ENCODE results near the gene MICB. TPM values are rescaled to one million over a fixed set of nuclear protein-coding genes. Genes with fewer than 3 reads are reported as not detected.

Gene MICB
- total RNA-seq, 1 experiment from 2014 or later: 21.7 TPM

DNA sequence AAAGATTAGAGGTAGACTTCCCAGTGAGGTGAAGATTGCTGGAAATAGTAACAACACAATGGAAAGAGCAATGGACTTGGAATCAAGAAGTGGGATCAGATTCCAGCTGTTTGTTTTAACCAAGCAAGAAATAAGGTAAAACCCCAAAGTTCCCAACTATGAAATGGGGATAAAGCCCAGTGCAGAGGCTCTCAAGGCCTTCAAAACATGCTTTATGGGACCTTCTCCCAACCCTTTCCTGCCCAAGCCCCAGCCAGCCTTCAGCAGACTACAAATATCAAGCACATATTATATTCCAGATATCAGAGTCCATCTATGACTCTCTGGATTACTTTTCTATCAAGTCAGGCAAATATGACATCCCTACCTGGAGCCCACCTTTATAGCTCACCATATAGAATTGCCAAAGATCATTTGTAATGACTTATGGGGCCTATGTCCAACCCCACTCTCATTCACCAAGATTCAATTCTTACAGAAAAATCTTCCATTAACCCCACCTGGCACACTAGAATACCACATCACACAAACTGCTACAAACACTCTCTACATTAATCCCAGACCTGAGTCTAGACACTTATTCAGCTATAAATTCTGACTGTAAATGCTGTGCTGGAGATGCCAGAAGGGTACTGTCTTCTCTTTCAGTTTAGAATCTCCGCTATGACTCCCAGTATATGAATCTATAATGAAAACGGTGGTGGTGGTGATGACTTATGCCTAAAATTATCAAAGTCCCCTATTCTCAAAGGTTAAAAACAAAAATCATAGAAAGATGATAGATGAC lies 37.8 kb downstream of the MICB start:
- Histone ChIP-seq H3K9me2 (ENCODE audit: insufficient read depth) (no peaks in the 10 kb centered on the region), H3K4me2 (ENCODE audit: low read length) (no peak overlapping the region), H3K79me2 (ENCODE audit: insufficient read depth, low read length) (peaks cover 83% of the 10 kb centered on the region), H3K27me3 (ENCODE audit: insufficient read depth, low read length) (no peaks in the 10 kb centered on the region), H3K36me3 (ENCODE audit: control insufficient read depth in 1 of 2, insufficient read depth in 2 of 2, low read length in 2 of 2) (peaks cover 82 to 92% of the 10 kb centered on the region in 2 experiments), H3K4me3 (replicated peaks in 1 of 2; ENCODE audit: low read depth in 1 of 2, low read length in 2 of 2) (no peak overlapping the region), H3K9ac (ENCODE audit: low read length) (no peak overlapping the region), H3K4me1 (ENCODE audit: control insufficient read depth in 1 of 2, insufficient read depth in 2 of 2, low read length in 2 of 2) (peaks cover 6 to 17% of the 10 kb centered on the region in 2 experiments), H3K27ac (ENCODE audit: low read depth, low read length) (no peak overlapping the region), H4K20me1 (ENCODE audit: insufficient read depth) (peaks cover 42% of the 10 kb centered on the region; the same call in 1 of the 2 replicates), H3K9me3 (ENCODE audit: control insufficient read depth in 1 of 2, insufficient read depth in 1 of 2, low read depth in 1 of 2, low read length in 2 of 2) (no peaks in the 10 kb centered on the region), H2AFZ (ENCODE audit: low read depth, low read length, poor library complexity, severe bottlenecking) (no peak overlapping the region)
- intact Hi-C loops (cut with micrococcal nuclease): no loop called here
- POLR2A ChIA-PET: interaction anchor here (0.6 kb wide), 1 partner anchor 487 kb away, joined by 3 read pairs; no protein-coding TSS in a partner anchor
- CTCF ChIA-PET: no interaction called here
- TF ChIP-seq, protein P1, sequence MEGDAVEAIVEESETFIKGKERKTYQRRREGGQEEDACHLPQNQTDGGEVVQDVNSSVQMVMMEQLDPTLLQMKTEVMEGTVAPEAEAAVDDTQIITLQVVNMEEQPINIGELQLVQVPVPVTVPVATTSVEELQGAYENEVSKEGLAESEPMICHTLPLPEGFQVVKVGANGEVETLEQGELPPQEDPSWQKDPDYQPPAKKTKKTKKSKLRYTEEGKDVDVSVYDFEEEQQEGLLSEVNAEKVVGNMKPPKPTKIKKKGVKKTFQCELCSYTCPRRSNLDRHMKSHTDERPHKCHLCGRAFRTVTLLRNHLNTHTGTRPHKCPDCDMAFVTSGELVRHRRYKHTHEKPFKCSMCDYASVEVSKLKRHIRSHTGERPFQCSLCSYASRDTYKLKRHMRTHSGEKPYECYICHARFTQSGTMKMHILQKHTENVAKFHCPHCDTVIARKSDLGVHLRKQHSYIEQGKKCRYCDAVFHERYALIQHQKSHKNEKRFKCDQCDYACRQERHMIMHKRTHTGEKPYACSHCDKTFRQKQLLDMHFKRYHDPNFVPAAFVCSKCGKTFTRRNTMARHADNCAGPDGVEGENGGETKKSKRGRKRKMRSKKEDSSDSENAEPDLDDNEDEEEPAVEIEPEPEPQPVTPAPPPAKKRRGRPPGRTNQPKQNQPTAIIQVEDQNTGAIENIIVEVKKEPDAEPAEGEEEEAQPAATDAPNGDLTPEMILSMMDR (IDR thresholded peaks at IDR 0.05 in 2 of 3, conservative IDR thresholded peaks at IDR 0.05 in 1 of 3; ENCODE audit: borderline replicate concordance in 1 of 3, insufficient read depth in 1 of 3, low read depth in 2 of 3, low read length in 2 of 3): no peak
- TF ChIP-seq EGR1 (IDR thresholded peaks at IDR 0.05; ENCODE audit: low read depth) (no peak), SIN3A (IDR thresholded peaks at IDR 0.05; ENCODE audit: low read depth) (no peak), YY1 (IDR thresholded peaks at IDR 0.05; ENCODE audit: extremely low read depth, insufficient replicate concordance, low read depth, low read length) (no peak)
- TF ChIP-seq, protein P2, sequence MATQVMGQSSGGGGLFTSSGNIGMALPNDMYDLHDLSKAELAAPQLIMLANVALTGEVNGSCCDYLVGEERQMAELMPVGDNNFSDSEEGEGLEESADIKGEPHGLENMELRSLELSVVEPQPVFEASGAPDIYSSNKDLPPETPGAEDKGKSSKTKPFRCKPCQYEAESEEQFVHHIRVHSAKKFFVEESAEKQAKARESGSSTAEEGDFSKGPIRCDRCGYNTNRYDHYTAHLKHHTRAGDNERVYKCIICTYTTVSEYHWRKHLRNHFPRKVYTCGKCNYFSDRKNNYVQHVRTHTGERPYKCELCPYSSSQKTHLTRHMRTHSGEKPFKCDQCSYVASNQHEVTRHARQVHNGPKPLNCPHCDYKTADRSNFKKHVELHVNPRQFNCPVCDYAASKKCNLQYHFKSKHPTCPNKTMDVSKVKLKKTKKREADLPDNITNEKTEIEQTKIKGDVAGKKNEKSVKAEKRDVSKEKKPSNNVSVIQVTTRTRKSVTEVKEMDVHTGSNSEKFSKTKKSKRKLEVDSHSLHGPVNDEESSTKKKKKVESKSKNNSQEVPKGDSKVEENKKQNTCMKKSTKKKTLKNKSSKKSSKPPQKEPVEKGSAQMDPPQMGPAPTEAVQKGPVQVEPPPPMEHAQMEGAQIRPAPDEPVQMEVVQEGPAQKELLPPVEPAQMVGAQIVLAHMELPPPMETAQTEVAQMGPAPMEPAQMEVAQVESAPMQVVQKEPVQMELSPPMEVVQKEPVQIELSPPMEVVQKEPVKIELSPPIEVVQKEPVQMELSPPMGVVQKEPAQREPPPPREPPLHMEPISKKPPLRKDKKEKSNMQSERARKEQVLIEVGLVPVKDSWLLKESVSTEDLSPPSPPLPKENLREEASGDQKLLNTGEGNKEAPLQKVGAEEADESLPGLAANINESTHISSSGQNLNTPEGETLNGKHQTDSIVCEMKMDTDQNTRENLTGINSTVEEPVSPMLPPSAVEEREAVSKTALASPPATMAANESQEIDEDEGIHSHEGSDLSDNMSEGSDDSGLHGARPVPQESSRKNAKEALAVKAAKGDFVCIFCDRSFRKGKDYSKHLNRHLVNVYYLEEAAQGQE (IDR thresholded peaks at IDR 0.05; ENCODE audit: low read depth): no peak
- ATAC-seq (no peak), DNase-seq (ENCODE audit: low read depth, low spot score) (no peak)
- RAD21 ChIA-PET (ENCODE audit: low non-redundant PET in 1 of 2, low total read pairs in 2 of 2, uncharacterized antibody in 2 of 2, unreplicated experiment in 2 of 2): no interaction called here
- BruUV-seq (replicated peaks): no TSS peak

Measured in HCT116 (cell line).